ENCODE data around the gene CPXM1.
"Not testable (repeated sequence)": the region's sequence is repeated elsewhere in the genome, so short reads cannot be mapped to it uniquely, and the experiment has no call there.

CPXM1 gene

GRCh38 chr20:2799688-2800520 is 523 bp downstream of the CPXM1 start:
- DNase-seq: no peak

- no peak for DNase-seq
Observed at GRCh38 chr20:2799271-2799670, 1.2 kb downstream of the CPXM1 start.

GRCh38 chr20:2798814-2799213 is 1.6 kb downstream of the CPXM1 start:
- no peak for DNase-seq

- no peak for DNase-seq
Observed at GRCh38 chr20:2798095-2798805, 2.2 kb downstream of the CPXM1 start.

- no peak for DNase-seq
Observed at GRCh38 chr20:2797136-2797983, 3.1 kb downstream of the CPXM1 start.

- DNase-seq: no peak
Observed at GRCh38 chr20:2796011-2796660, 4.3 kb downstream of the CPXM1 start.

GRCh38 chr20:2795451-2795850 is 5.0 kb downstream of the CPXM1 start:
- DNase-seq: no peak

GRCh38 chr20:2794866-2795447 is 5.5 kb downstream of the CPXM1 start:
- DNase-seq: no peak

- DNase-seq: no peak
Observed at GRCh38 chr20:2794202-2794748, 6.2 kb downstream of the CPXM1 start.

- no peak for DNase-seq
Observed at GRCh38 chr20:2793471-2793870, 7.0 kb downstream of the CPXM1 start.

- DNase-seq: no peak
Observed at GRCh38 chr20:2783908-2784566, 16.4 kb downstream of the CPXM1 start.

GRCh38 chr20:2780948-2781347 is 19.5 kb downstream of the CPXM1 start:
- no peak for DNase-seq

- no peak for DNase-seq
Observed at GRCh38 chr20:2778602-2779321, 21.7 kb downstream of the CPXM1 start.

- DNase-seq: no peak
Observed at GRCh38 chr20:2775139-2775538, 25.3 kb downstream of the CPXM1 start.

GRCh38 chr20:2773812-2774211 is 26.6 kb downstream of the CPXM1 start:
- DNase-seq: no peak

GRCh38 chr20:2771631-2772080 is 28.8 kb downstream of the CPXM1 start:
- no peak for DNase-seq

GRCh38 chr20:2770091-2770490 is 30.3 kb downstream of the CPXM1 start:
- DNase-seq: not testable (repeated sequence)

- no peak for DNase-seq
Observed at GRCh38 chr20:2768632-2769015, 31.8 kb downstream of the CPXM1 start.

- DNase-seq: no peak
Observed at GRCh38 chr20:2767768-2768631, 32.4 kb downstream of the CPXM1 start.

- DNase-seq: no peak
Observed at GRCh38 chr20:2763186-2763585, 37.2 kb downstream of the CPXM1 start.
